HEK293 (cell line): ENCODE data around the gene L3MBTL4.

ENCODE experiments used
- CTCF ChIP-seq: fragments of 450-650 bp; formaldehyde crosslinking; IDR thresholded peaks from 2 replicates; pipeline ENCODE4 v1.5.1; 2016; ENCODE audit warnings: missing biosample characterization, missing genetic modification characterization
- SETDB1 ChIP-seq: IDR thresholded peaks from one replicate; pipeline ENCODE4 v1.6.1; 2017; ENCODE audit warnings: mild to moderate bottlenecking, low read length, moderate library complexity, mixed read lengths; ENCODE audit not compliant: insufficient read length
- ZBTB1 ChIP-seq: fragments of 450-650 bp; formaldehyde crosslinking; IDR thresholded peaks from 2 replicates; pipeline ENCODE4 v1.5.1; 2016; ENCODE audit warnings: missing biosample characterization, missing genetic modification characterization
- ZNF157 ChIP-seq: fragments of 450-650 bp; formaldehyde crosslinking; IDR thresholded peaks from 2 replicates; pipeline ENCODE4 v1.5.1; 2016; ENCODE audit warnings: missing biosample characterization, missing genetic modification characterization
- ZNF596 ChIP-seq: fragments of 450-650 bp; IDR thresholded peaks from 2 replicates; pipeline ENCODE4 v1.5.0; 2018; ENCODE audit warnings: missing biosample characterization, mild to moderate bottlenecking, missing genetic modification characterization, moderate library complexity
- ZNF639 ChIP-seq: fragments of 450-650 bp; formaldehyde crosslinking; IDR thresholded peaks from 2 replicates; pipeline ENCODE4 v1.5.1; 2016; ENCODE audit warnings: missing biosample characterization, missing genetic modification characterization
- TF ChIP-seq, protein P1 (sequence below): fragments of 450-650 bp; formaldehyde crosslinking; IDR thresholded peaks from 2 replicates; pipeline ENCODE4 v1.5.1; 2016; ENCODE audit warnings: missing biosample characterization, missing genetic modification characterization

GRCh38 chr18:6397931-6398566, 16.7 kb downstream of the L3MBTL4 start:
- TF ChIP-seq ZNF596 (tag by site-specific recombination) (no peak), CTCF (tag by site-specific recombination) (no peak), SETDB1 (no peak), ZBTB1 (tag by site-specific recombination) (no peak), ZNF639 (no peak), ZNF157 (tag by site-specific recombination) (no peak)
- TF ChIP-seq, protein P1, sequence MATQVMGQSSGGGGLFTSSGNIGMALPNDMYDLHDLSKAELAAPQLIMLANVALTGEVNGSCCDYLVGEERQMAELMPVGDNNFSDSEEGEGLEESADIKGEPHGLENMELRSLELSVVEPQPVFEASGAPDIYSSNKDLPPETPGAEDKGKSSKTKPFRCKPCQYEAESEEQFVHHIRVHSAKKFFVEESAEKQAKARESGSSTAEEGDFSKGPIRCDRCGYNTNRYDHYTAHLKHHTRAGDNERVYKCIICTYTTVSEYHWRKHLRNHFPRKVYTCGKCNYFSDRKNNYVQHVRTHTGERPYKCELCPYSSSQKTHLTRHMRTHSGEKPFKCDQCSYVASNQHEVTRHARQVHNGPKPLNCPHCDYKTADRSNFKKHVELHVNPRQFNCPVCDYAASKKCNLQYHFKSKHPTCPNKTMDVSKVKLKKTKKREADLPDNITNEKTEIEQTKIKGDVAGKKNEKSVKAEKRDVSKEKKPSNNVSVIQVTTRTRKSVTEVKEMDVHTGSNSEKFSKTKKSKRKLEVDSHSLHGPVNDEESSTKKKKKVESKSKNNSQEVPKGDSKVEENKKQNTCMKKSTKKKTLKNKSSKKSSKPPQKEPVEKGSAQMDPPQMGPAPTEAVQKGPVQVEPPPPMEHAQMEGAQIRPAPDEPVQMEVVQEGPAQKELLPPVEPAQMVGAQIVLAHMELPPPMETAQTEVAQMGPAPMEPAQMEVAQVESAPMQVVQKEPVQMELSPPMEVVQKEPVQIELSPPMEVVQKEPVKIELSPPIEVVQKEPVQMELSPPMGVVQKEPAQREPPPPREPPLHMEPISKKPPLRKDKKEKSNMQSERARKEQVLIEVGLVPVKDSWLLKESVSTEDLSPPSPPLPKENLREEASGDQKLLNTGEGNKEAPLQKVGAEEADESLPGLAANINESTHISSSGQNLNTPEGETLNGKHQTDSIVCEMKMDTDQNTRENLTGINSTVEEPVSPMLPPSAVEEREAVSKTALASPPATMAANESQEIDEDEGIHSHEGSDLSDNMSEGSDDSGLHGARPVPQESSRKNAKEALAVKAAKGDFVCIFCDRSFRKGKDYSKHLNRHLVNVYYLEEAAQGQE (tag by site-specific recombination): peak; percentile 81
